ENCODE data around the gene EVA1A.

The EVA1A gene

GRCh38 chr2:75557474-75558133 is 3.1 kb downstream of the EVA1A start:
- WGBS (ENCODE audit: insufficient coverage) = 100% methylated on average over 3 of the region's 4 CpGs
- Histone ChIP-seq H3K27ac (ENCODE audit: insufficient read depth in 1 of 2, low read depth in 1 of 2, low read length in 2 of 2, poor library complexity in 1 of 2, severe bottlenecking in 2 of 2) (no peak overlapping the region), H3K9me3 (ENCODE audit: control extremely low read depth in 1 of 5, control insufficient read depth in 4 of 5, insufficient read depth in 2 of 5, low read depth in 1 of 5, low read length in 4 of 5) (no peaks in the 10 kb centered on the region), H3K4me3 (ENCODE audit: control insufficient read depth in 1 of 7, extremely low read depth in 1 of 7, insufficient read depth in 4 of 7, low read depth in 2 of 7, low read length in 6 of 7) (no peak overlapping the region), H3K4me1 (ENCODE audit: control extremely low read depth in 1 of 4, control insufficient read depth in 4 of 4, insufficient read depth in 4 of 4, low read length in 3 of 4) (peaks cover 0 to 16% (median 7%) of the 10 kb centered on the region in 4 experiments), H3K27me3 (replicated peaks in 2 of 5; ENCODE audit: control insufficient read depth in 4 of 5, insufficient read depth in 5 of 5, low read length in 4 of 5) (peaks cover 0 to 81% (median 29%) of the 10 kb centered on the region in 5 experiments), H3K36me3 (ENCODE audit: control insufficient read depth in 4 of 4, insufficient read depth in 4 of 4, low read length in 3 of 4) (no peaks in the 10 kb centered on the region)
- CTCF ChIA-PET = no interaction called here
- no peak for DNase-seq
- POLR2A ChIA-PET = no interaction called here

- POLR2A ChIA-PET = no interaction called here
Measured at GRCh38 chr2:75556679-75557366, 3.9 kb downstream of the EVA1A start.

GRCh38 chr2:75555701-75556100 is 5.0 kb downstream of the EVA1A start:
- Histone ChIP-seq H3K27ac (ENCODE audit: insufficient read depth in 1 of 2, low read depth in 1 of 2, low read length in 2 of 2, poor library complexity in 1 of 2, severe bottlenecking in 2 of 2) (no peak overlapping the region), H3K9me3 (ENCODE audit: control extremely low read depth in 1 of 5, control insufficient read depth in 4 of 5, insufficient read depth in 2 of 5, low read depth in 1 of 5, low read length in 4 of 5) (no peaks in the 10 kb centered on the region), H3K36me3 (ENCODE audit: control insufficient read depth in 4 of 4, insufficient read depth in 4 of 4, low read length in 3 of 4) (no peaks in the 10 kb centered on the region), H3K4me3 (ENCODE audit: control insufficient read depth in 1 of 7, extremely low read depth in 1 of 7, insufficient read depth in 4 of 7, low read depth in 2 of 7, low read length in 6 of 7) (no peak overlapping the region), H3K4me1 (ENCODE audit: control extremely low read depth in 1 of 4, control insufficient read depth in 4 of 4, insufficient read depth in 4 of 4, low read length in 3 of 4) (peaks cover 0 to 10% (median 5%) of the 10 kb centered on the region in 4 experiments), H3K27me3 (replicated peaks in 2 of 5; ENCODE audit: control insufficient read depth in 4 of 5, insufficient read depth in 5 of 5, low read length in 4 of 5) (peaks cover 0 to 67% (median 20%) of the 10 kb centered on the region in 5 experiments)
- DNase-seq = no peak
- ChIA-PET CTCF (no interaction called here), POLR2A (no interaction called here)
- WGBS (ENCODE audit: insufficient coverage) = 90% methylated on average over 4 of the region's 4 CpGs

More at GRCh38 chr2:75556679-75557366, 3.9 kb downstream of the EVA1A start:
- 97% methylated on average over 5 of the region's 7 CpGs for WGBS (ENCODE audit: insufficient coverage)
- Histone ChIP-seq H3K9me3 (ENCODE audit: control extremely low read depth in 1 of 5, control insufficient read depth in 4 of 5, insufficient read depth in 2 of 5, low read depth in 1 of 5, low read length in 4 of 5) (no peaks in the 10 kb centered on the region), H3K4me1 (ENCODE audit: control extremely low read depth in 1 of 4, control insufficient read depth in 4 of 4, insufficient read depth in 4 of 4, low read length in 3 of 4) (peaks cover 0 to 16% (median 7%) of the 10 kb centered on the region in 4 experiments), H3K4me3 (ENCODE audit: control insufficient read depth in 1 of 7, extremely low read depth in 1 of 7, insufficient read depth in 4 of 7, low read depth in 2 of 7, low read length in 6 of 7) (no peak overlapping the region), H3K27ac (ENCODE audit: insufficient read depth in 1 of 2, low read depth in 1 of 2, low read length in 2 of 2, poor library complexity in 1 of 2, severe bottlenecking in 2 of 2) (no peak overlapping the region), H3K27me3 (replicated peaks in 2 of 5; ENCODE audit: control insufficient read depth in 4 of 5, insufficient read depth in 5 of 5, low read length in 4 of 5) (peaks cover 0 to 76% (median 25%) of the 10 kb centered on the region in 5 experiments), H3K36me3 (ENCODE audit: control insufficient read depth in 4 of 4, insufficient read depth in 4 of 4, low read length in 3 of 4) (no peaks in the 10 kb centered on the region)
- CTCF ChIA-PET = no interaction called here
- DNase-seq = no peak

GRCh38 chr2:75553935-75554531 is 6.7 kb downstream of the EVA1A start:
- ChIA-PET POLR2A (no interaction called here), CTCF (interaction anchor here (0.8 kb wide), 1 partner anchor 354 kb away, joined by 3 read pairs; the partner anchor contains the start of gene TACR1)
- no CpG with 5 or more reads among the region's 4 CpGs for WGBS (ENCODE audit: insufficient coverage)
- H3K4me3 ChIP-seq (ENCODE audit: control insufficient read depth in 1 of 7, extremely low read depth in 1 of 7, insufficient read depth in 4 of 7, low read depth in 2 of 7, low read length in 6 of 7) = no peak overlapping the region
- no peaks in the 10 kb centered on the region for H3K4me1 ChIP-seq (ENCODE audit: control extremely low read depth in 1 of 4, control insufficient read depth in 4 of 4, insufficient read depth in 4 of 4, low read length in 3 of 4)
- peaks cover 0 to 59% (median 15%) of the 10 kb centered on the region in 5 experiments for H3K27me3 ChIP-seq (replicated peaks in 2 of 5; ENCODE audit: control insufficient read depth in 4 of 5, insufficient read depth in 5 of 5, low read length in 4 of 5)
- no peak for DNase-seq
- no peaks in the 10 kb centered on the region for H3K9me3 ChIP-seq (ENCODE audit: control extremely low read depth in 1 of 5, control insufficient read depth in 4 of 5, insufficient read depth in 2 of 5, low read depth in 1 of 5, low read length in 4 of 5)
- H3K36me3 ChIP-seq (ENCODE audit: control insufficient read depth in 4 of 4, insufficient read depth in 4 of 4, low read length in 3 of 4) = no peaks in the 10 kb centered on the region
- no peak overlapping the region for H3K27ac ChIP-seq (ENCODE audit: insufficient read depth in 1 of 2, low read depth in 1 of 2, low read length in 2 of 2, poor library complexity in 1 of 2, severe bottlenecking in 2 of 2)

GRCh38 chr2:75552222-75552621 is 8.5 kb downstream of the EVA1A start:
- WGBS (ENCODE audit: insufficient coverage) = 88% methylated on average over 1 of the region's 1 CpG
- Histone ChIP-seq H3K27ac (ENCODE audit: insufficient read depth in 1 of 2, low read depth in 1 of 2, low read length in 2 of 2, poor library complexity in 1 of 2, severe bottlenecking in 2 of 2) (no peak overlapping the region), H3K9me3 (ENCODE audit: control extremely low read depth in 1 of 5, control insufficient read depth in 4 of 5, insufficient read depth in 2 of 5, low read depth in 1 of 5, low read length in 4 of 5) (no peaks in the 10 kb centered on the region), H3K4me1 (ENCODE audit: control extremely low read depth in 1 of 4, control insufficient read depth in 4 of 4, insufficient read depth in 4 of 4, low read length in 3 of 4) (no peaks in the 10 kb centered on the region), H3K36me3 (ENCODE audit: control insufficient read depth in 4 of 4, insufficient read depth in 4 of 4, low read length in 3 of 4) (no peaks in the 10 kb centered on the region), H3K4me3 (ENCODE audit: control insufficient read depth in 1 of 7, extremely low read depth in 1 of 7, insufficient read depth in 4 of 7, low read depth in 2 of 7, low read length in 6 of 7) (no peak overlapping the region), H3K27me3 (replicated peaks in 2 of 5; ENCODE audit: control insufficient read depth in 4 of 5, insufficient read depth in 5 of 5, low read length in 4 of 5) (peaks cover 0 to 42% (median 5%) of the 10 kb centered on the region in 5 experiments)
- ChIA-PET POLR2A (no interaction called here), CTCF (interaction anchor here (0.9 kb wide), 1 partner anchor 13 kb away, joined by 3 read pairs; no protein-coding TSS in a partner anchor)
- no peak for DNase-seq

GRCh38 chr2:75551434-75551833 is 9.3 kb downstream of the EVA1A start:
- DNase-seq = no peak
- 100% methylated on average over 1 of the region's 3 CpGs for WGBS (ENCODE audit: insufficient coverage)
- POLR2A ChIA-PET = no interaction called here
- Histone ChIP-seq H3K4me3 (ENCODE audit: control insufficient read depth in 1 of 7, extremely low read depth in 1 of 7, insufficient read depth in 4 of 7, low read depth in 2 of 7, low read length in 6 of 7) (no peak overlapping the region), H3K36me3 (ENCODE audit: control insufficient read depth in 4 of 4, insufficient read depth in 4 of 4, low read length in 3 of 4) (no peaks in the 10 kb centered on the region), H3K27me3 (replicated peaks in 2 of 5; ENCODE audit: control insufficient read depth in 4 of 5, insufficient read depth in 5 of 5, low read length in 4 of 5) (peaks cover 0 to 36% (median 5%) of the 10 kb centered on the region in 5 experiments), H3K9me3 (ENCODE audit: control extremely low read depth in 1 of 5, control insufficient read depth in 4 of 5, insufficient read depth in 2 of 5, low read depth in 1 of 5, low read length in 4 of 5) (no peaks in the 10 kb centered on the region), H3K4me1 (ENCODE audit: control extremely low read depth in 1 of 4, control insufficient read depth in 4 of 4, insufficient read depth in 4 of 4, low read length in 3 of 4) (no peaks in the 10 kb centered on the region), H3K27ac (ENCODE audit: insufficient read depth in 1 of 2, low read depth in 1 of 2, low read length in 2 of 2, poor library complexity in 1 of 2, severe bottlenecking in 2 of 2) (no peak overlapping the region)
- CTCF ChIA-PET = interaction anchor here (0.7 to 1.5 kb wide), 4 partner anchors 10 to 385 kb away, joined by 3 to 7 read pairs (median 3); no protein-coding TSS in a partner anchor

All from common myeloid progenitor, CD34-positive (primary cell).